Bronchial epithelial cell (primary cell): ENCODE measurements around the gene BTG1. TPM values are rescaled to one million over a fixed set of nuclear protein-coding genes. Genes with fewer than 3 reads are reported as not detected.

Experiments used
- DNase-seq: peaks from one replicate; pipeline ENCODE4 v3.0.0-alpha.2; 2010; ENCODE audit warnings: low read depth
- FAIRE-seq: peaks from 2 replicates; lab custom pipeline; 2011; peaks lifted over from hg19 to GRCh38; lab: Jason Lieb, UNC
- H3K27me3 ChIP-seq: 2 replicates; pipeline ENCODE4 v1.5.1; 2011; ENCODE audit warnings: low read length; ENCODE audit not compliant: control insufficient read depth, insufficient read depth
- H3K36me3 ChIP-seq: 2 replicates; pipeline ENCODE4 v1.5.1; 2011; ENCODE audit warnings: low read length; ENCODE audit not compliant: control insufficient read depth, insufficient read depth
- H3K4me3 ChIP-seq: 2 replicates; pipeline ENCODE4 v1.5.1; 2011; ENCODE audit warnings: mild to moderate bottlenecking, low read depth, low read length, control low read depth
- CTCF ChIP-seq: IDR thresholded peaks from 2 replicates; pipeline ENCODE4 v1.5.1; 2011; ENCODE audit warnings: mild to moderate bottlenecking, moderate library complexity, low read length, control low read depth, inconsistent platforms; ENCODE audit not compliant: insufficient read depth, severe bottlenecking
- total RNA-seq: library from RNA; depleted of rRNA; stranded (reverse); fragments of >200 nt; gene quantifications from 2 replicates; pipeline ENCODE4 v1.2.1, GENCODE V29; 2014

BTG1 gene
- total RNA-seq, 1 donor from 2014 or later: 14.7 TPM

DNA sequence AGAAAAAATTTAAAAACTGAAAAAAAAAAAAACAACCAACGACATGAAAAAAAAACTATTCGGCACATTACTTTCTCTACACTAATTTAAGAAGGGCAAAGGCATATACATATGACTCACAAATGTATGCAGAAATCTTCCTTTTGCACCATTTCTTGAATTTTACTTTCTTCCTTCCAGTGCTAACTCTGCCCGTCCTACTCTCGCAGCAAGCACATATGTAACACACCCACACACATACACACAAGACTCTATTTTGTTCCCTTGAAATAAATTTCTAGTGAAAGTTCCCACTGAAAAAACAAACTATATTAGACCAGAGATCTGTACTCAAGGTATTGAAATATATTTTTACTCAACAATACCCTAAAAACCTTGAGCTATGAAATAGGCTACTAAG is 14.6 kb downstream of the BTG1 start:
- H3K36me3 ChIP-seq: no peaks in the 10 kb centered on the region
- DNase-seq (no peak), FAIRE-seq (no peak)
- no peak for TF ChIP-seq CTCF
- H3K4me3 ChIP-seq: no peak overlapping the region
- H3K27me3 ChIP-seq: no peaks in the 10 kb centered on the region

DNA sequence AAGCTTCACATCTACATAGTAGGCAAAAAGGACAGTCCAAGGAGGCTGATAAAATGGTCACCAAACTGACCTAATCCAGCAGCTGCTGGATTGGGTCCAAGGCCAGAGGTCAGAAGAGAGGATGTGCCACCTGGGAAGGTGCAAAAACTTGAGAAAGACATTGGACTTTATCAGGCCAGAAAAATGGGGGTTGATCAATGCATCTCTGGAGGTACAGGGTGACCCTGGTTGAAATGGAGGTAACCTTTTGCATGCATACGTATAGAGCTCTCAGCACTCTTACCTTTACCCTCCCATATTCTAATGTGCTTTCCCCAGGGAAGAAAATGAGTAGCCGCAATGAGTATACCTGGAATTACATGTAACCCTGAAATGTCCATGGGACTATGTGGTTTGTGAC is 16.0 kb downstream of the BTG1 start:
- Histone ChIP-seq H3K27me3 (no peaks in the 10 kb centered on the region), H3K36me3 (no peaks in the 10 kb centered on the region), H3K4me3 (no peak overlapping the region)
- TF ChIP-seq CTCF: no peak
- no peak for DNase-seq
- FAIRE-seq: no peak

DNA sequence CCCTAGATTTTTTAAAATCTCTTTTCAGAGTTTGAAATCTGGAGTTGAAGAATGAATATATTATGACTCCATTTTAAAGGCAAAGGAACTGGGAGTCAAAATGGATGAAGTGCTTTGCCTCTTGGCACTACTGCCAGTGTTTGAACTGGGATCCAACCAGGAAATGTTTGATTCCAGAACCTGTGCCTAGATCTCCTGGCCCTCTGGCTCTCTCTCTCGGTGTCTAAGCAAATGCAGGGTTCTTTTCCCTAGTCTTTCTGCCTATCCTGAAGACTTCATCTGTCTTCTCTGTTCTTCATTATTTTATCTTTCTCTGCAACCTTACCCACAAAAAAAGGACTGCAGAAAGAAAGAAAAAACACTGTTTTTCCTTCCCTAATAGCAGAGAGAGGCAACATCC is 17.0 kb downstream of the BTG1 start:
- no peak for TF ChIP-seq CTCF
- Histone ChIP-seq H3K27me3 (no peaks in the 10 kb centered on the region), H3K4me3 (no peak overlapping the region), H3K36me3 (no peaks in the 10 kb centered on the region)
- no peak for DNase-seq
- FAIRE-seq: no peak

GRCh38 chr12:92124689-92125029 is 21.0 kb downstream of the BTG1 start:
- no peak for FAIRE-seq
- H3K27me3 ChIP-seq: no peaks in the 10 kb centered on the region
- H3K36me3 ChIP-seq: no peaks in the 10 kb centered on the region
- H3K4me3 ChIP-seq: no peak overlapping the region
- no peak for DNase-seq
- no peak for TF ChIP-seq CTCF

GRCh38 chr12:92123780-92124688 is 21.6 kb downstream of the BTG1 start:
- no peaks in the 10 kb centered on the region for H3K36me3 ChIP-seq
- TF ChIP-seq CTCF: no peak
- DNase-seq (no peak), FAIRE-seq (no peak)
- no peak overlapping the region for H3K4me3 ChIP-seq
- H3K27me3 ChIP-seq: no peaks in the 10 kb centered on the region
